Left renal pelvis (tissue), 4 donors: ENCODE data around the gene MRPL9. TPM values are rescaled to one million over a fixed set of nuclear protein-coding genes. Genes with fewer than 3 reads are reported as not detected.

Source experiments
- DNase-seq, 4 donors: peaks; one replicate each; pipeline ENCODE4 v3.0.0-alpha.2; 2013; ENCODE audit warnings: low read depth in 4 of 4, low spot score in 3 of 4
- polyA plus RNA-seq, 4 donors: library from polyadenylated mRNA; unstranded; fragments of 120-200 nt; gene quantifications; one replicate each; pipeline ENCODE4 v1.2.1, GENCODE V29; 2013; ENCODE audit not compliant: insufficient read length in 4 of 4

Gene MRPL9
- polyA plus RNA-seq, 4 donors, result 83.6 to 124 (median 117) TPM

DNA sequence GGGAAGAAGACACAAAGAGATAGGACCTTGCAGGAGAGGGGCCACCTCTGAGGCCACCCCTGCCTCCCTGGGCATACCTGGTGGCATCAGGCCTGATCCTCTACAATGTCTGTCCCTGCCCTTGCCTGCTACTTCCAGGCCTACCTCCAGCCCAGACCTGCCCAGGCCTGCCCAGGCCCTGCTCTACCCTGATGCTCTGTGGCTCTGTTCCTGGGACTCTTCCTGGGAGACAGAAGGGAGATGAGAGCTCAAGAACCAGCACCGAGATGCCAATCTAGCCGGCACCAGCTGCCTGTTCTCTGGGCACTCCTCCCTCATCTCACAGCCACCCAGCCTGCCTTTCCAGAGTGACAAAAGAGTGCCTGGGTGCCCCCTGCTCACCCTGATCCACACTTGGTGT lies 49.4 kb downstream of the MRPL9 start:
- DNase-seq, result no peak

- DNase-seq, result no peak
These were observed 50.3 kb downstream of the MRPL9 start for GRCh38 chr1:151713044-151713443.

DNA sequence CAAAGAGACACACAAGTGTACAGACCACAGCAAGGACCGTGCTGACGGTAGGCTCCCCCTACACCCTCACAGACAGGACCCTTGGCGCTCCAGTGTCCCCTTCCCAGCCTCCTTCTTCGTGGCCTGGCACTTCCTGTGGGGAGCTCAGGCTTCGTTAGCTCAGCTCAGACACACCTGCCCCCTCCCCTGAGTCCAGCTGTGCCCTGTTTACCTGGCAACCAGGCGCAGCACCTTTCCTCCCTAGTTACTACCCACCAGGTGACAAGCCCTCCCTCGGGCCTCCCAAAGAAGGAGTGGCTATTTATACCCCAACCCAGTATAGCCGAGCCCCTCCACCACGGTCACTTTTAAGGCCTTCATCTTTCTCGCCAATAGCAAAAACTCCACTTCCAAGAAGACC lies 51.3 kb downstream of the MRPL9 start:
- no peak for DNase-seq

- DNase-seq, result no peak
These were observed 52.1 kb downstream of the MRPL9 start for GRCh38 chr1:151711044-151711800.

DNA sequence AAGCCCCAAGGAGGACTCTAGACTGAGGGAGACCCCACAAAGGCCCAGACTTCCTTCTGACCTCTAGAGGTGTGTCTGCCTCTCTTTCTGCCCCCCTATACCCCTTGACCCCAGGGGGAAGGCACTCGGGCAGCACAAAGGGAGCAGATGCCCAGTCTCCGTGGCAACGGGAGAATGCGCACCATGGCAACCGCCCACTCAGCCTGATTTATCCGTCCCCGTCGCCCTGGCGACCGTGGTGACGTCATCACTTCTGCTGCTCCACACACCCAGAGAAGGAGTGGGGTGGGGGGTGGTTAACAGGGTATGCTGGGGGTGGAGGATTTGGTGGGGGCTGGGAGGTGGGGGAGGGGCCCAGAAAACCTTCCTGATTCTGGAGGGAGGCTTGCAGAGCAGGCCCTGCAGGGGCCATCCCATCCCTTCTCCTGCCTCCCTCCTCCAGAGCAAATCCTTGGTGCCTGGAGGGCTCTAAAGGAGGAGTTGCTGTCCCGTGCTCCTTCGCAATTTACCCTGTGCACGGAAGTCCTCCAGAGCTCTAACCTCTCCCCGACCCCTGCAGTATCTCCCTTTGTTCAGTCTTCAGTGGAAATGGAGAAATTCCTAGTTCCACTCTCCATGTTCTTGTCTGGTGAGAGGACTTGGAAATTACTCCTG lies 53.0 kb downstream of the MRPL9 start:
- no peak for DNase-seq

Other genes with a start within 250 kb of the MRPL9 start
- 10 to 100 TPM in 2 of 4 donors, 1 to 10 TPM in 2; 4.7 to 13.6 (median 10.7) TPM for gene TUFT1, start 223.2 kb downstream of the MRPL9 start, polyA plus RNA-seq
- gene SNX27, start 151.4 kb downstream of the MRPL9 start, polyA plus RNA-seq, result 10 to 100 TPM; 19.7 to 27.7 (median 22.6) TPM
- gene CELF3, start 46.7 kb downstream of the MRPL9 start, polyA plus RNA-seq, result under 1 TPM; 0.14 to 0.83 (median 0.59) TPM
- gene RIIAD1, start 42.0 kb downstream of the MRPL9 start, polyA plus RNA-seq, result under 1 TPM in 2 of 4 donors, not detected in 2; 0.52 to 0.76 TPM
- 10 to 100 TPM in 1 of 4 donors, 1 to 10 TPM in 3; 5.0 to 10.9 (median 9.4) TPM for gene TDRKH, start 27.0 kb upstream of the MRPL9 start, polyA plus RNA-seq
- gene LINGO4, start 41.9 kb upstream of the MRPL9 start, polyA plus RNA-seq, result under 1 TPM in 2 of 4 donors, not detected in 2; 0.04 to 0.05 TPM
- gene RORC, start 68.3 kb upstream of the MRPL9 start, polyA plus RNA-seq, result 1 to 10 TPM in 2 of 4 donors, under 1 TPM in 2; 0.26 to 1.3 (median 1.0) TPM
- gene C2CD4D, start 76.3 kb upstream of the MRPL9 start, polyA plus RNA-seq, result under 1 TPM; 0.19 to 0.26 (median 0.24) TPM
- gene THEM5, start 90.2 kb upstream of the MRPL9 start, polyA plus RNA-seq, result under 1 TPM; 0.56 to 0.90 (median 0.78) TPM
- gene THEM4, start 146.0 kb upstream of the MRPL9 start, polyA plus RNA-seq, result 10 to 100 TPM; 18.3 to 41.1 (median 23.2) TPM
- gene S100A10, start 230.4 kb upstream of the MRPL9 start, polyA plus RNA-seq, result 100 to 1,000 TPM; 216 to 626 (median 267) TPM